Amniotic stem cell (primary cell): Measurements from ENCODE around the gene TEPSIN.

Source experiments
- DNase-seq: peaks from one replicate; lab custom pipeline; 2025; lab: John Stamatoyannopoulos, UW

TEPSIN gene

GRCh38 chr17:81221371-81221841, 17.4 kb downstream of the TEPSIN start:
- DNase-seq = no peak

DNA sequence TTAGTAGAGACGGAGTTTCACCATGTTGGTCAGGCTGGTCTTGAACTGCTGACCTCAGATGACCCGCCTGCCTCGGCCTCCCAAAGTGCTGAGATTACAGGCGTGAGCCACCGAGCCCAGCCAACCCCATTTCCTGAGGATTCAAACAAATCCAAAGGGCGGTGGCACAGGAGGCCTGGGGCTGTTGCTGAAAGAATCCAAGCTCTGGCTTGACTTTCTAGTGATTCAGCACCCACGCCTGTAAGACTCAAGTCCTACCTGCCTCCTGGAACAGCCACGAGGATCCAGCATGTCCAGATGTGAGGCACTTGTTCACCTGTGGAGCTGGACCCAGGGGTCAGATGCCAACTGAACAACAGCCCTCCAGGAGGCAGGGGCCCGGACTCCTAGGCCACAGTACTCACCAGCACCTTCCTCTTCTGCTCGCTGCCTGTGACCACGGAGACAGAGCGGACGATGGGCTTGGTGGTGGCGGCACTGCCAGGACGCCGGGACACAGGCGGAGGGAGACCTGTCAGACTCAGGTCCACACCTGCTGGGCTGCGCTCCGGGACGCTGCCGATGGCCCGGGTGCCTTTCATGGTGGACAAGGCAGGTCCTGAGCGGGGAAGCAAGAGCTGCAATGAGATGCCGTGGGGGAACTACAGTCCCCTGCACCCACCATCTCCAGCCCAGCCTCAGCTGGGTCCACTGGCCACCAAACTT, 19.2 kb downstream of the TEPSIN start:
- DNase-seq = no peak

DNA sequence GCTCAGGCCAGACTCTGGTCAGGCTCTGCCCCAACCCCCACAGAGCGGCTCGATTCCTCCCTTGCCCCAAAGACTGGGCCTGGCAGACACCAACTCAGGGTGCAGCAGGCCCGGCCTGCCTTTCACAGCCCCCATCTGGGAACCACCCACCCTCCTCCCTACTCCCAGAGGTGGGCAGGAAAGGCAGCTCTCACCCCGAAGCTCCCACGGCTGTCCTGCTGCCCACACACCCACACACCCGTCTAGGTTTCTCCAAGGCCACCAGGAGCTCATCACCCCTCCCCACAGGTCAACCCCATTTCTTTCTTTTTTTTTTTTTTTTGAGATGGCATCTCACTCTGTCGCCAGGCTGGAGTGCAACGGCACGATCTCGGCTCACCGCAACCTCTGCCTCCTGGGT, 19.9 kb downstream of the TEPSIN start:
- no peak for DNase-seq

GRCh38 chr17:81218459-81218858, 20.4 kb downstream of the TEPSIN start:
- no peak for DNase-seq

DNA sequence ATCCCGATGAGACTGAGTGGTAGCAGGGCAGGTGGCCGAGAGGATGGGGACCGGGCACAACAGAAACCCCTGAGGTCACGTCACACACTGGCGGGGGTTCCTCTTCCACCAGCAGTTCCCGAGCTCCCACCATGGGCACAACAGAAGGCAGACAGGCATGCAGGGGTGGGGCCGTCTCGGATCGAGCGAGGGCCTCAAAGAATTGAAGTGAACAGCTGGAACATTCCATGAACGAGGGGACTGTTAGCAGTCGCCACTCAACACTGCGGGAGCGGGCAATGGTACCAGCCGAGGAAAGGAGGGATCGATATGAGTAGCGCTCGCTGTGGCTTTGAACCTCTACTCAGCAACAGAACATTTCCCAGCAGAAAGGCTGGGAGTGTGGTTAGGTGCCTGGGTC, 21.4 kb downstream of the TEPSIN start:
- no peak for DNase-seq

DNA sequence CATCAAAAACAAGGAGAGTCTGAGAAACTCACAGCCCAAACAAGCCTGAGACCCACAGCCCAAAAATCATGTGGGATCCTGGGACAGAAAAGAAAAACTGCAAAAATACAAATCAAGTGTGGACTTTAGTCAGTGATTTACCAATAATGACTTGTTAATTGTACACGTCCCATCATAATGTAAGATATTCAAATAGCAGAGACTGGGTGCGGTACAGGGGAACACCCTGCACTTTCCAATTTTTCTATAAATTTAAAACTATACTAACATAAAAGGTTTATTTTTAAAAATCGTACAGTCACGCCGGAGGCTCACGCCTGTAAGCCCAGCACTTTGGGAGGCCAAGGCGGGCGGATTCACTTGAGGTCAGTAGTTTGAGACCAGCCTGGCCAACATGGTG, 24.9 kb downstream of the TEPSIN start:
- no peak for DNase-seq

- no peak for DNase-seq
Observed at GRCh38 chr17:81212365-81212764, 26.5 kb downstream of the TEPSIN start.

GRCh38 chr17:81210868-81211267, 28.0 kb downstream of the TEPSIN start:
- no peak for DNase-seq

- no peak for DNase-seq
Observed at GRCh38 chr17:81210466-81210865, 28.4 kb downstream of the TEPSIN start.

DNA sequence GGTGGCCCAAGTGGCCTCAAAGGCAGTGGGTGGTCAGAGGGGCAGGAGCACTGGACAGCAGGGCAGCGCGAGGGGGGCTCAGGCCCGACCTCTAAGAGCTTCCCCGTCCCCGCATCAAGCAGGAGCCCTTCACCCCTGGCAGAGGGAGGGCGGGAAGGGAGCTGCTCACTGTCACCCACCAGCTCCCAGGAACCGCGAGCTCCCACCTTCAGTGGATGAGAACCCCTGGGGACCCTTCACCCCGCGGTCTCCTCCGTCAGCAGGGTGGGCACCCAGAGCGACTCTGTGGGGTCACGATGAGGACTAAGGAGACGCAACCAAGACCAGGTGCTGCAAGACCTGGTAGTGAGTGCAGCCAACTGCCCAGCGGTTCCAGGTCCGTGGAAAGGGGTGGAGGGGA, 29.7 kb downstream of the TEPSIN start:
- no peak for DNase-seq

DNA sequence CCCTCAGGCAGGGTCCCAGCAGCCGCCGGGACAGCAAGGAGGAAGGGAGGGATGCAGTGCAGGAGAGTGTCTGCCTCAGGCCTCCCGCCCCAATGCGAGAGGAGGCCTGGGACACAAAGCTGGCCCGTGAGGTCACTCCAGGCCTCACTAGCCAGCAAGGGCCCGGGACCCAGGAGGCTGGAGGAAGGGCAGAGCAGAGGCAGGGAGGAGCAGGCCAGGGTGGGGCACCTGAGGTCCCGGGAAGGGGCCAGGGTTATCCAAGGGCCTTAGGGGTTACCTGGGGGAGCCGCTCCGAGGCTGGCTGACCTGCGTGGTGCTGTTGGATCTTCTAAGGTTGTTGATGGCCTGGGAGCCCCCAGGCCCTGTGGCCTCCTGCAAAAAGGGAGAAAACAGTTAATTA, 30.2 kb downstream of the TEPSIN start:
- no peak for DNase-seq

GRCh38 chr17:81207610-81208581, 31.0 kb downstream of the TEPSIN start:
- DNase-seq = no peak

DNA sequence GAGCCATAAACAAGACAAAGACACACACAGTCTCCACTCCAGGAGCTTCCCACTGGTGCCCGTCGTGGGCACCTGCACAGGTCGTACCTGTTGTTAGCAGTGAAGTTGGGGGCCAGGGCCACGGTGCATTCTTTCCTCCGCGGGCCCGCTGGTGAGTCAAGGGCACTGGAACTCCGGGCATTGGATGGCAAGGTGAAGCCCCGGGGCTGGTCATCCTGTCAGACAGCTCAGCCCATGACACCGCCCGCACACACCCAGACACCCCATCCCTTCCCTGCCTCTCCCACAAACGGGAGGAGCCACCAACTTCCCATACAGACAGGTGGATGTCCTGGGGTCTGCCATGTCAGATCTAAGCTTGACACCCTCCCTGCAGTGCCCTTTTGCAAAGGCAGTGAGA, 32.2 kb downstream of the TEPSIN start:
- DNase-seq = no peak

- DNase-seq = no peak
Observed at GRCh38 chr17:81206166-81206565, 32.7 kb downstream of the TEPSIN start.

DNA sequence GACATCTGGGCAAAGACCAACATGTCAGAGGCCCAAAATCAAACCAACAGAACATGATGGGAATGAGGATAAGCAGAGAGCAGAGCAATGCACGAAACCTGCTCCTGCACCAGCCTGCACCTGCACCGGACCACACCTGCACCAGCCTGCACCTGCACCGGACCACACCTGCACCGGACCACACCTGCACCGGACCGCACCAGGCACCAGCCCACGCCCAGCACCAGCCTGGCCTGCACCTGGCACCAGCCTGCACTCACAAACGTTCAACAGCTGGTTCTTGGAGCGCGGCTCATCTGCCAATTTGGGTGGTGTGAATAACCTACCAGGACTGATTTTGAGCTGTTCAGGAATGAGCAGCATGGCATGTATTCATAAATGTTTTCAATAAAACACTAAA, 34.3 kb downstream of the TEPSIN start:
- no peak for DNase-seq

- no peak for DNase-seq
Observed at GRCh38 chr17:81203136-81203535, 35.7 kb downstream of the TEPSIN start.

GRCh38 chr17:81202318-81202717, 36.5 kb downstream of the TEPSIN start:
- no peak for DNase-seq

GRCh38 chr17:81200695-81201580, 37.9 kb downstream of the TEPSIN start:
- DNase-seq = peak; percentile 47

GRCh38 chr17:81200201-81200600, 38.7 kb downstream of the TEPSIN start:
- DNase-seq = no peak

GRCh38 chr17:81199482-81199830, 39.4 kb downstream of the TEPSIN start:
- no peak for DNase-seq

DNA sequence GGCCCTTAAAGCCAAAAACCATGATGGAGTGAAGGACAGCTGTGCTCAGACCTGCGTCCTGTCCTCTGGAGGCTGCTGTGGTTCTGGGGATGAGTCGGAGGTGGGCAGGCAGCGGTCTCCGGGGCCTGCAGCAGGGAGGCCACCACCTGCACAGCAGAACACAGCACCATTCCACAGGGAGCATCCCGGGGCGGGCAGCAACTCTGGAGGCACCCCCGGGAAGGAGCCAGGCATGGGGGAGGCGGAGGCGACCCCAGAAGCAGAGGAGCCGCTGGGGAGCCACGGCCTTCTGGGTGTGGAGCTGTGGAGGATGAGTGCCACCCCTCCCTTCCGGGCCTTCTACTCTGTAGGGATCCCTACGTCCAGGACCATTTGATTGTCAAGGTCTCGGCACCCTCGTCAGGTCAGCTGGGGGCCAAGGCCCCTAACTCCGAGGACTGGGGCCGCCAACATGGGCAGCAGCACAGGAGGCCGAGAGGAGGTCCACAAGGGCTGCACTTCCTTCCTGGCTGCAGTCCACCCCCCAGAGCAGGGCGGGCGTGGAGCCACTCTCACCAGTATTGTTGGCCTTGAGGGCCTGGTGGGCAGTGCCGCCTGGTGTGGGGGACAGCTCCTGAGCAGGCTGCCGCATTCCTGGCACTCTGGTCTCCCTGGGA, 39.9 kb downstream of the TEPSIN start:
- DNase-seq = no peak
